C4-2B (cell line): Measurements from ENCODE around the gene PPP1R7.

ENCODE experiments used
- H3K27ac ChIP-seq: fragments of 450-650 bp; 2 replicates; pipeline ENCODE4 v1.5.1; 2017
- ZFX ChIP-seq: fragments of 450-650 bp; IDR thresholded peaks from 2 replicates; pipeline ENCODE4 v1.6.1; 2017
- TF ChIP-seq, protein P1 (sequence below): fragments of 450-650 bp; conservative IDR thresholded peaks from 2 replicates; pipeline ENCODE4 v1.5.1; 2017; ENCODE audit warnings: mild to moderate bottlenecking

The PPP1R7 gene

DNA sequence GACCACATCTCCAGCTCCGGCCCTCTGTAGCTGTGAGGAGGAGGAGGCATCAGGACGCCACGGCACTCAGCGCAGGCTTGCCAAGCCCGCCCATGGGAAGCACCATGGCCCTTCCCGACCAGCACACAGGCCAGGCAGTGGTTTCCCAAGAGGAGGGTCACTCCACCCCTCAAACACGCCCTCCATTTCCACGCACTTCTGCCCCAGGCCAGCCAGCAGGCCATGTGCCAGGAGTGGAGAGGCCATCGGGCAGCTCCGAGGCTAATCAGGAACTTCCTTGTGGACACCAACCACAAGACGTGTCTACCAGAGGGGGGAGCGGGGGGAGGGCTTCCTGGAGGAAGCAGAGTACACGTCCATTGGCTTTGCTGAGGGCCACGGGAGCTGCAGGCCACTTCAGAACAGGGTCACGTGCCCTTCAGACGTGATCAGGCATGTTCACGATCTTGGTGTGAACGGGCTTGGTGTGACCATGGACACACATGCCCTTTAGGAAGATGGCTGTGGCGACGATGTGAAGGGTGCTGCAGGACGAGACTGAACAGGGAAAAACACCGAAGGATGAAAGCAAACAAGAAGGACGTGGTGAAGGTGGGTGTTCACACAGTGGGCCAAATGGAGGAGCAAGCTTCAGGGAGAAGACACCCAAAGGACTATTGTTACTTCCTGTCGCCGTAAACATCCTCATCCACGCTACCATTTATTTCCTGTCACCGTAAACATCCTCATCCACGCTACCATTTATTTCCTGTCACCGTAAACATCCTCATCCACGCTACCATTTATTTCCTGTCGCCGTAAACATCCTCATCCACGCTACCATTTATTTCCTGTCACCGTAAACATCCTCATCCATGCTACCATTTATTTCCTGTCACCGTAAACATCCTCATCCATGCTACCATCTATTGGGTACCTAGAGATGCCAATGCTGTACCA is 41.7 kb upstream of the PPP1R7 start:
- H3K27ac ChIP-seq: no peak overlapping the region
- no peak for TF ChIP-seq ZFX

DNA sequence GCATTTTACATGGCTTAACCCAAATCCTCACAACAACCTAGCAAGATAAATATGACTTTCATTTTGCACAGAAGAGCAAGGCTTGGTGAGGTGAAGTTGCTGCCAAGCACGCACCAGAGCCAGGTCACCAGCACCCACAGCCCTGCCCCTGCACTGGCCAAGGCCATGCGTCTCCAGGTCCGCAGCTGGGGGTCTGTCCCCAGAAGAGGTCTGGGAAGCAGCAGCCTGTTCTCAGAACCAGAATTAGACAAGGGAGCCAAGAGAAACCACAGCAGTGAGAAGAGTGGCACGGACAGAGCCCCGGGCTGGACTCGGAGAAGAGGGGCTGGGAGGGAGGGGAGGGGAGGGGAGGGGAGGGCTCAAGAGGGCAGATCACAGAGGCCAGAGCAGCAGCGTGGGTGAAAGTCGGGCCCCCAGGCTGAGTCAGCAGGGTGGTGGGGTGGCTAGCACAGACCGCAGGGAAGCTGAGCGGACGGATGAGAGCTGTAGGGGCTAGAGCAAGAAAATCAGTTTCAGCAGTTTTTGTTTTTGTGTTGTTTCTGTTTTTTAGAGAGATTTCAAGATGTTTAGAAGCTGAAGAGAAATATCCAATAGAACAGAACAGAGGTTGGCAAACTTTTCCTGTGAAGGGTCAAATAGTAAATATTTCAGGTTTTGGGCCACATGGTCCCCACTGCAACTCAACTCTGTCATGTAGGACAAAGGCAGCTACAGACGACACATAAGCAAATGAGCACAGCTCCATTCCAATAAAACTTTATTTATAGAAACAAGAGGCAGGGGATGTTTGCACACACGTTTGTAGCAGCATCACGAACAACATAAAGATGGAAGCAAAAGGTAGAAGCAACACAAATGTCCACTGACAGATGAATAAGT is 40.8 kb upstream of the PPP1R7 start:
- TF ChIP-seq, protein P1, sequence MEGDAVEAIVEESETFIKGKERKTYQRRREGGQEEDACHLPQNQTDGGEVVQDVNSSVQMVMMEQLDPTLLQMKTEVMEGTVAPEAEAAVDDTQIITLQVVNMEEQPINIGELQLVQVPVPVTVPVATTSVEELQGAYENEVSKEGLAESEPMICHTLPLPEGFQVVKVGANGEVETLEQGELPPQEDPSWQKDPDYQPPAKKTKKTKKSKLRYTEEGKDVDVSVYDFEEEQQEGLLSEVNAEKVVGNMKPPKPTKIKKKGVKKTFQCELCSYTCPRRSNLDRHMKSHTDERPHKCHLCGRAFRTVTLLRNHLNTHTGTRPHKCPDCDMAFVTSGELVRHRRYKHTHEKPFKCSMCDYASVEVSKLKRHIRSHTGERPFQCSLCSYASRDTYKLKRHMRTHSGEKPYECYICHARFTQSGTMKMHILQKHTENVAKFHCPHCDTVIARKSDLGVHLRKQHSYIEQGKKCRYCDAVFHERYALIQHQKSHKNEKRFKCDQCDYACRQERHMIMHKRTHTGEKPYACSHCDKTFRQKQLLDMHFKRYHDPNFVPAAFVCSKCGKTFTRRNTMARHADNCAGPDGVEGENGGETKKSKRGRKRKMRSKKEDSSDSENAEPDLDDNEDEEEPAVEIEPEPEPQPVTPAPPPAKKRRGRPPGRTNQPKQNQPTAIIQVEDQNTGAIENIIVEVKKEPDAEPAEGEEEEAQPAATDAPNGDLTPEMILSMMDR: no peak
- no peak for TF ChIP-seq ZFX
- no peak overlapping the region for H3K27ac ChIP-seq

DNA sequence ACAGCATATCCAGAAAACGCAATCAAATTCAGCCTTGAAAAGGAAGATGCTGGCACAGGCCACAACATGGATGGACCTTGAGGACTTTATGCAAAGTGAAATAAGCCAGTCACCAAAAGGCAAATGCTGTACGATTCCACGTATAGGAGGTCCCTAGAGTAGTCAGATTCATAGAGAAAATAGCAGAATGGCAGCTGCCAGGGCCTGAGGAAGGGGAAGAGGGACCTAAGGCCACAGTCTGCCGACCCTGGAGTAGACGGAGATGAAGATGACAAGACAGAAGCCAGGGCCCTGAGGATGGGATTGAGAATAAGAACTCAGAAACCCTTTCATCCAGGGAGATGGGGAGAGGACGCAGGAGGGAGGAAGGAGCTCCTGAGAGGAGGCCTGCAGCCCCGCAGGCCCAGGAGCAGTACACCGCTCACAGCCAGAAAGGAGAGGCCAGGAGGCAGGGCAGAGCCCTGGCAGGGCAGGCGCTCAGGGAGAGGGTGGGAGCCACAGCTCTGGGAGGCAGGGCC is 40.1 kb upstream of the PPP1R7 start:
- H3K27ac ChIP-seq: no peak overlapping the region
- TF ChIP-seq ZFX: no peak
- TF ChIP-seq, protein P1: no peak

DNA sequence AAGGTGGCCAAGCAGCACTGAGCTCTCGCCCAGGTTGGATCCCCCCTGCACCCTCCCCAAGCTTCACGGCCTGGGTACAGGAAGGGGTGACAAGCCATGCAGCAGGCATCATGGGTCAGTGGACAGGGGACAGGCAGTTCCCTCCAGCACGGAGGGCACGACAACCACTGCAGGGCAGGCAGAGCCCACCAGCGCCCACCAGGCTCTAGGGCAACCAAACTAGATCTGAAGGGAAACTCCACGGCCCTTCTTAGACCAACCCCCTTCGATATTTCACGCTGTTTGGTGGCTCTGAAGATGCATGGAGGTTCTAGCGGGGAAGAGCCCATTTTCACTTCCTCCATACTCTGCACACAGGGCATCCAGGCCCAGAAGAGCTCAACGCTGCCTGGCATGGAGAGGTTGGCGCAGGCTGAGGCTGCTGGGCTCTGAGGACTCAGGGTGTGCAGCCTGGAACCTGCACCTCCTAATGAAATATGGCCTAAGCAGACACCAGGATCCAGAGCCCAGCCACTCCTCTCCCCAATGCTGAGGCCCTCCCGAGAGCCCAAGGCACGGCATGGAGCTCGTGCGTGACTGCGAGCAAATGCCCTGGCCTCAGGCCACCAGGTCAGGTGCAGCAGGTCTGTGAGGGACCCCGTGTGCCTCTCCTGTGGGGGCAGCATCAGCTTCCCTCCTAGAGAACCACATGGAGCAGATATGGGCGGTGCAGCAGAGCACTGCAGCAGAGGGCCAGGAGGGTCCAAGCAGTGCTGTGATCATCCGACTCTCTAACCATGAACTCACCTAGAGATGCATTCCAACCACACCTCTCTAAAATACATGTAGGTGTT is 39.4 kb upstream of the PPP1R7 start:
- no peak overlapping the region for H3K27ac ChIP-seq
- no peak for TF ChIP-seq ZFX
- TF ChIP-seq, protein P1: no peak

DNA sequence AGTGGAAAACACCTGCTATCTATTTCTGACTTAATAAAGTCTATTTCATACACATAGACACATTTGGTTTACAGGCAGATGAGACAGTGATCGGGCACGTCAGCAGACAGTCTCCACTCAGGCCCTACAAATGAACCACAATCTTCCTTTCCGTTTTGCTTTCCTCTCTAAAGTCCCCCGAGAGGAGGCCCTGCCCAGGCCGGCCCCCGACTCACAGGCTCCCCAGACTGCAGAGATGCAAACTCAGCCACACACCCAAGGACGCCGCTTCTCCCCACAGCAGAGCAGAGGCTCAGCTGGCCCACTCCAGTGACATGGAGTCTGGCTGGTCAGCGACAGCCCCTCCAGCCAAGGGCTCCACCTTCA is 38.8 kb upstream of the PPP1R7 start:
- H3K27ac ChIP-seq: no peak overlapping the region
- TF ChIP-seq, protein P1: no peak
- no peak for TF ChIP-seq ZFX

DNA sequence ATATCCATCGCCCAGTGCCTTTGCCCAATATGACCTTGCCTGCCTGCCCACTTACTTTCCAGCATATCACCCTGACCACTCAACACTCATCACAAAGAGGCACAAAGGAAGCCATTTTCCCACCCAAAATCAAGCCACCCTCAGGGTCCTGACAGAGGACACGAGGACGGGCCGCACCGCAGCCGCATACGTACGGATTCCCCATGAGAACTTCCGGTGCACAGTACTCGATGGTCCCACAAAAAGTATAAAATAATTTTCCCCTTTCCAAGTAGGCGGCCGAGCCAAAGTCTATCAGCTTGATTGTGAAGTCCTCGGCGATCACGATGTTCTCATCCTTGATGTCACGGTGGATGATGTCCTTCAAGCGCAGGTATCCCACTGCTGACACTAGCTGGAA is 38.2 kb upstream of the PPP1R7 start:
- TF ChIP-seq ZFX: no peak
- TF ChIP-seq, protein P1: no peak
- H3K27ac ChIP-seq: no peak overlapping the region

DNA sequence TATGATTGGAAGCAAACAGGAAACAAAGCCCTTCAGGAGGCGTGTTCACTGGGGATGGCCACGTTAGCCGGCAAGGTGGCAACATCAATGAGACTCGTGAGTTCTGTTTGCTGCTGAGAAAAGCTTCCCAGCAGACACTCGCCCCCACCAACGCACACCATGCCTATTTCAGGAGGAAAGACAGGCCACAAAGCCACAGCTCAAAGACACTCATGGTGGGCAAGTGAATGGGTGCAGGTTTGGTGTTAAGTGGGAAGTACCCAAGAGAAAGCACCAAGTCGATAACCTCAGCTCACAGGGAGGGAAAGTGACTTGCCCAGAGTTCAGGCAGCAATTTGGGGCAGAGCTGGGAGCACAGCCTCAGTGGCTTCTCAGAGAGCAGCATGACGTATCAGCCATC is 37.7 kb upstream of the PPP1R7 start:
- no peak overlapping the region for H3K27ac ChIP-seq
- TF ChIP-seq, protein P1: no peak
- no peak for TF ChIP-seq ZFX
